ENCODE measurements around the gene SLC38A7. TPM values are rescaled to one million over a fixed set of nuclear protein-coding genes. Genes with fewer than 3 reads are reported as not detected.

The SLC38A7 gene
- total RNA-seq, 1 experiment from 2014 or later: 20.2 TPM

DNA sequence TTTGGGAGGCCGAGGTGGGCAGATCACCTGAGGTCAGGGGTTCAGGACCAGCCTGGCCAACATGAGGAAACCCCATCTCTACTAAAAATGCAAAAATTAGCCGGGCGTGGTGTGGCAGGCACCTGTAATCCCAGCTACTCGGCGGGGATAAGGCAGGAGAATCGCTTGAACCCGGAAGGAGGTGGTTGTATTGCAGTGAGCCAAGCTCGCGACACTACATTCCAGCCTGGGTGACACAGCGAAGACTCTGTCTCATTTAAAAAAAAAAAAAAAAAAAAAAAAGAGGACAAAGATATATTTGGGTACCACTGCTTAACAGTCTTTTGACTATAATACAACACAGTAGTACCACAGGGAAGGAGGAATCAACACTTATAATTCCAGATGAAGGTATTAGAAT lies 64.2 kb downstream of the SLC38A7 start:
- in situ Hi-C loops (cut with HindIII; ENCODE audit: low pct_unique_long_range_greater_than_20kb, low sequenced_read_pairs) (no loop called here), intact Hi-C loops (cut with micrococcal nuclease; ENCODE audit: unreplicated experiment) (no loop called here)
- Histone ChIP-seq H3K27ac (ENCODE audit: low read length) (no peak overlapping the region), H3K27me3 (ENCODE audit: control insufficient read depth, insufficient read depth, low read length) (no peaks in the 10 kb centered on the region), H3K9me3 (ENCODE audit: control insufficient read depth, insufficient read depth, low read depth, low read length) (no peaks in the 10 kb centered on the region), H3K36me3 (ENCODE audit: control insufficient read depth, insufficient read depth, low read length) (no peaks in the 10 kb centered on the region; the same call in 1 of the 2 replicates), H3K4me1 (ENCODE audit: control insufficient read depth, insufficient read depth, low read length) (no peaks in the 10 kb centered on the region), H3K4me3 (ENCODE audit: low read depth in 2 of 2, low read length in 2 of 2) (no peak overlapping the region)
- CTCF ChIA-PET: interaction anchor here (0.6 kb wide), 1 partner anchor 78 kb away, joined by 9 read pairs; no protein-coding TSS in a partner anchor
- TF ChIP-seq SIN3A (IDR thresholded peaks at IDR 0.05; ENCODE audit: borderline replicate concordance, insufficient read depth, low read depth, low read length) (no peak), REST (IDR thresholded peaks at IDR 0.05; ENCODE audit: insufficient read depth in 1 of 2, low read depth in 2 of 2, low read length in 1 of 2) (no peak), TCF7L2 (IDR thresholded peaks at IDR 0.05; ENCODE audit: low read depth, low read length) (no peak), POLR2AphosphoS5 (IDR thresholded peaks at IDR 0.05; ENCODE audit: low read depth, low read length) (no peak)
- TF ChIP-seq, protein P1, sequence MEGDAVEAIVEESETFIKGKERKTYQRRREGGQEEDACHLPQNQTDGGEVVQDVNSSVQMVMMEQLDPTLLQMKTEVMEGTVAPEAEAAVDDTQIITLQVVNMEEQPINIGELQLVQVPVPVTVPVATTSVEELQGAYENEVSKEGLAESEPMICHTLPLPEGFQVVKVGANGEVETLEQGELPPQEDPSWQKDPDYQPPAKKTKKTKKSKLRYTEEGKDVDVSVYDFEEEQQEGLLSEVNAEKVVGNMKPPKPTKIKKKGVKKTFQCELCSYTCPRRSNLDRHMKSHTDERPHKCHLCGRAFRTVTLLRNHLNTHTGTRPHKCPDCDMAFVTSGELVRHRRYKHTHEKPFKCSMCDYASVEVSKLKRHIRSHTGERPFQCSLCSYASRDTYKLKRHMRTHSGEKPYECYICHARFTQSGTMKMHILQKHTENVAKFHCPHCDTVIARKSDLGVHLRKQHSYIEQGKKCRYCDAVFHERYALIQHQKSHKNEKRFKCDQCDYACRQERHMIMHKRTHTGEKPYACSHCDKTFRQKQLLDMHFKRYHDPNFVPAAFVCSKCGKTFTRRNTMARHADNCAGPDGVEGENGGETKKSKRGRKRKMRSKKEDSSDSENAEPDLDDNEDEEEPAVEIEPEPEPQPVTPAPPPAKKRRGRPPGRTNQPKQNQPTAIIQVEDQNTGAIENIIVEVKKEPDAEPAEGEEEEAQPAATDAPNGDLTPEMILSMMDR (IDR thresholded peaks at IDR 0.05): no peak
- no TSS peak for BruUV-seq (replicated peaks)
- no peak for DNase-seq (ENCODE audit: low read depth, low spot score)
- POLR2A ChIA-PET: no interaction called here
- ATAC-seq: no peak

- Histone ChIP-seq H3K4me3 (ENCODE audit: low read depth in 2 of 2, low read length in 2 of 2) (no peak overlapping the region), H3K4me1 (ENCODE audit: control insufficient read depth, insufficient read depth, low read length) (no peaks in the 10 kb centered on the region), H3K36me3 (ENCODE audit: control insufficient read depth, insufficient read depth, low read length) (no peaks in the 10 kb centered on the region; the same call in 1 of the 2 replicates), H3K27ac (ENCODE audit: low read length) (no peak overlapping the region), H3K27me3 (ENCODE audit: control insufficient read depth, insufficient read depth, low read length) (no peaks in the 10 kb centered on the region), H3K9me3 (ENCODE audit: control insufficient read depth, insufficient read depth, low read depth, low read length) (no peaks in the 10 kb centered on the region)
- no peak for TF ChIP-seq REST (IDR thresholded peaks at IDR 0.05; ENCODE audit: insufficient read depth in 1 of 2, low read depth in 2 of 2, low read length in 1 of 2)
- TF ChIP-seq SIN3A (IDR thresholded peaks at IDR 0.05; ENCODE audit: borderline replicate concordance, insufficient read depth, low read depth, low read length): no peak
- no peak for TF ChIP-seq TCF7L2 (IDR thresholded peaks at IDR 0.05; ENCODE audit: low read depth, low read length)
- TF ChIP-seq, protein P1 (IDR thresholded peaks at IDR 0.05): no peak
- no peak for TF ChIP-seq POLR2AphosphoS5 (IDR thresholded peaks at IDR 0.05; ENCODE audit: low read depth, low read length)
- in situ Hi-C loops (cut with HindIII; ENCODE audit: low pct_unique_long_range_greater_than_20kb, low sequenced_read_pairs) (no loop called here), intact Hi-C loops (cut with micrococcal nuclease; ENCODE audit: unreplicated experiment) (no loop called here)
- DNase-seq (ENCODE audit: low read depth, low spot score): no peak
- no peak for ATAC-seq
- no TSS peak for BruUV-seq (replicated peaks)
- CTCF ChIA-PET: no interaction called here
- POLR2A ChIA-PET: no interaction called here
These were observed 69.3 kb downstream of the SLC38A7 start for GRCh38 chr16:58615280-58615679.

Data from Panc1 (cell line).